Stimulated activated CD4-positive, alpha-beta T cell treated with anti-CD3 and anti-CD28 coated beads, Interleukin-1b, Interleukin-23, amount 100 ng/mL, for 1 hour (primary cell): Measurements from ENCODE around the gene SP3.

Source experiments
- DNase-seq, 2 donors: peaks; one replicate each; pipeline ENCODE4 v3.0.0-alpha.2; 2020; ENCODE audit warnings: low read depth in 2 of 2

Gene SP3

GRCh38 chr2:173966274-173967098, 1.3 kb upstream of the SP3 start:
- DNase-seq: no peak

DNA sequence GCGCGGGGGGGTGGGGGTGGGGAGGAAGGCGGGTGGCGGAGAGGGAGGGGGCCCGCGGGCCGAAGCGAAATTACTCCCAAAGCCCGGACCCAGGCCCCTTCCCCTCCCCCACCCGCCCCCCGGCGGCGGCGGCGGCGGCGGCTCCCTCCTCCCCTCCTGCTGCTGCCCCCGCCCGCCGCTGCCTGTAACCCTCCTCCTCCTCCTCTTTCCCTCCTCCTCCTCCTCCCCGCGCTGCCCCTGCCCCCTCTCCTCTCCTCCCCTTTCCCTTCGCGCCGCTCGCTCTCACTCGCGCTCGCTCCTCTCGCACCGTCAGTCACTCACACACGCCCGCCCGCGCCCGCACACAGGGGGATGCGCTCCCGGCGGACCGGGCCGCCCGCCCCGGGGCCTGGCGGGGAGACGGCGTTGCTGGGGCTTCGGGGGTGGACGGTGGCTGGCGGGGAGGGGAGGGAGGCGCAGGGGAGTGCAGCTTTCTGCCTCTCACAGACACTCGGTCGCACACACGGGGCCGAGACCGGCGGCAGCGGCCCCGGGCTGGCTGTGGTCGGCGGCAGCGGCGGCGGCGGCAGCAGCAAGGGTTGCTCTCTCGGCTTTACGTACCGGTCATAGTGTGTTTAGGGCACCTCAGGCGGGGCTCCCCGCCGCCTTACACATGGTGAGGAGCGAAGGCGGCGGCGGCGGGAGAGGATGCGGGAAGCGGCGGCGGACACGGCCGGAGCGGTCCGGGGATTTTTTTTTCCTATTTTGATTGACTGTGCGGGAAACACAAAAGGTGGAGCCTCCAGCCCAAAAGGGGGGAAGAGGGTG, 405 bp downstream of the SP3 start:
- peak; percentile 63 to 72 for DNase-seq

DNA sequence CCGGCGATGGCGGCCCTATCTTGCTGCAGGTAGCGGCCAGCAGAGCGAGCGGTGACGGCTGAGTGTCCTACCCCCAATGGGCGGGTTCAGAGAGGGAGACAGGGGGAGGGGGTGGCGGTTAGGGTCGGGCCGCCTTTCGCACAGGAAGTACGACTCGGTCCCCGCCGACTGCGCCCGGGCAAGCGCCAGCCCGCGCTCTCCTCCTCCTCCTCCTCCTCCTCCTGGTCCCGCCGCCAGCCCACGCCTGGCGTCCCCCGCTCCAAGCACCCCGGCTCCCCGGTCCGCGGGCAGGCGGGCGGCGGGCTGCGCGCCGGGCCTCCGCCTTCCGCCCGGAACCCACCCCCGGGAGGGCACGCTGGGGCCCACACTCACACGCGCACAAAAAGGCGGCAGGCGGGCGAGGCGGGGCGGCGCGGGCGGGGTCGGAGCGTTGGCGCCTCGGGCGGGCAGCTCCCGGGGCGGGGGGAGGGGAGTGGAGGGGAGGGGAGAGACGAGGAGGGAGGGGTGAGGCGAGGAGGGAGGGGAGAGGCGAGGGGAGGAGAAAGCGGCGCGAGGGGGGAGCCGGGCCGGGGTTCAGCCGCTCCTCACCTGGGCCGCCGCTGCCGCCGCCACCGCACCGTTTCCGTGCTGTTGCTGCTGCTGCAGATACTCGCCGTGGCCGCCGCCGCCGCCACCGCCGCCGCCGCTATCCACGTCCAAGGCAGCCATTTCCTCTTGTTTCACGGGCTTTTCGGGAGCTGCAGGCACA, 1.2 kb downstream of the SP3 start:
- DNase-seq: peak; percentile 86 to 87

DNA sequence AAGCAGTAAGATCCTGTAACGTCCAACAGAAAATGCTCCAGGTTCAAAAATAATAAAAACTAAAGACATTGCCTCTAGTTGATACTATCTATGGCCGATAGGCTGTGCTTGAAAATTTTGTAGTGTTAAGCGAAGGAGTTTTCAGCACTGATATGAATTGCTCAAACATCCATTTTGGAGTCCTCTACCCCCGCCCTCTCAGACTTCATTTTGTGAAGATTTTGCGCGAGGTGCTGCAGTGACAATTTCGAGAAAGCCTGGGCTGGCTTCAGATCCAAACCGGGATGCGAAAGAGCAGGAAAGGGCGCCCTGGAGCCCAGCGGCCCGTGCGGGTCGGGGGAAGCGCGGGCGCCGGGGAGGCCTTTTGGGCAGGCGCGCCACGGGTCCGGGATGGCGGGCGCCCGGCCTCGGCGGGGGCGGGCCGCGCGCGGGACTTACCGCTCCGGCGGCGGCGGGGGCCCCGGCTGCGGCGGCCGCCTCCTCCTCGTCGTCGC, 1.8 kb downstream of the SP3 start:
- DNase-seq: peak in 1 of 2 donors; percentile 5

DNA sequence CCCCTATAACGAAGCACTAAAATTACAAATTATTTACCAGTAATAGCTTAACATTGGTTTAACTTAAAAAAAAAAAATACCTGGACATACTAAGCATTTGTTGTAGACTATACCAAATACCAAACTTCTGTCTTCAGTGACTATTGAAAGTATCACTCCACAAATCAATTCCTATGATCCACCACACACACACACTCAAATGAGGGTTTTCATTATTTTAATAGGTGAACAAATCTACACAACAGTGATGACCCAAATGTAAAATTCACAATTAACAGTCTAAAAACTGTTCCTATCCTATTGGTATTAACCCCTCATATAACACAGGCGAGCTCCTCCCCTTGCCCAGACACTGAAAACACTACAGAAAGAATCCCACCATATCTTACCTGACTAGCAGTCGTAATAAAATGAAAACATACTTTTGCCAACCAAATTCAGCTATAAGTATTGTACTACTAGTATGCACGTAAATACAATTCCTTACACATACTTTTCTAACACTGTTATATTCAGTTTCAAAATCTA, 2.5 kb downstream of the SP3 start:
- DNase-seq: no peak

DNA sequence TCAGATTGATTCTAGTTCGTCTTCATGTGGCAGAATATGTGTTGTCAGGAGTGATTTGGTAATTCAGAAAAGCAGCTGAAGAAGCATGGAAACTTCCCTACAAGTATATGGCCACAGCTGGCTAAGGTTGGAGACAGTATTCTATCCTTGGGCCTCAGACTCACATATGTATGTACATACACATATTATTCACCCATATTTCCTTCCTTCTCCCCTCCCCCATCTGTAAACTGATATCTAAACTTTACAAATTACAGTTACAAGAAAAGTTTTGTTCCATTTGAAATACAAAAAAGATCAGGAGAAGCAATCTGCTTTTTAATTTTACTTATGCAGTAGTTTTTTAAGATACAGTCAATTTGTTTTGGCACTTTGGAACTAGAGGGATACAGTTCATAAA, 3.1 kb downstream of the SP3 start:
- DNase-seq: no peak

DNA sequence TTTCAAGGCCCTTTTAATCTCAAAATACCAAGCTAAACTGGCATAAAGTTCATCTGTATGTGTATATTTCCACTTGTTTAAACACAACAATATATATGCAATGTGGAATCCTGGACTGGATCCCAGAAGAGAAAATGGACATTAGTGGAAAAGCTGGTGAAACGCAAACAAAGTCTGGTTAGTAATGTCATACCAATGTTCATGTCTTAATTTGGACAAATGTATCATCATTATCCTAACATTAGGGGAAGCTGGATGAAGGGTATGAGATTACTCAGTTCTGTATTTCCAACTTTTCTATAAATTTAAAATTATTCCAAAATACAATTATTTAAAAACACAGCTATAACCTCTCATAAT, 3.8 kb downstream of the SP3 start:
- no peak for DNase-seq

- DNase-seq: no peak
Measured at GRCh38 chr2:173959909-173960308, 5.3 kb downstream of the SP3 start.

- DNase-seq: no peak
Measured at GRCh38 chr2:173959358-173959884, 5.8 kb downstream of the SP3 start.

DNA sequence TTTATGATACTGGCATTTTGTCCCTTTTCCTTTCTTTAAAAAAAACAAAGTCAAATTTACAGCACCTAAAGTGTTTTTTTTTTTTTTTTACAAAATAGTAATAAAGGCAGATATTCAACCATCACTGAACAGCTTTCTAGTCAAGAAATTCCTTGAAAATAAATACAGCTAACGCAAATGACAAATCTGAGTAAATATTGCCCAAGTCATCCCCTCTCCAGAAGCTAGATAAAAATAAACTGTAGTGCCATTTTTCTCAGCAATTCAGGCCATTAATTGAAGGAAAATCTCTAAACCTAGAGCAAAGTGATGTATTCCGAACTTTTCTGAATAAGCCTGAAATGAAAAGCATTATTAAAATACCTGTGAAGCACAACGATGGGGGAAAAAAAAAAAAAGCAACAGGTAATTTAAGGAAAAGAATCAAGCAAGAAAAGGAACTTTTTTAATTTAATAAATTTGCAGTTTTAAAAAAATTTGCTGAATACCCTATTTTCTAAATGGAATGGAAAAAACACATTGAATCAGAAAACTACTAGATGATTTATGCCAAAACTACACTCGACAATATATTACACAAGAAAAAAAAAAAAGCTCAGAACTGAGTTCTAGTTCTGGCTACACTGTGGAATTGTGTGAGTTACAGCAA, 6.9 kb downstream of the SP3 start:
- DNase-seq: no peak

- no peak for DNase-seq
Measured at GRCh38 chr2:173957517-173957916, 7.7 kb downstream of the SP3 start.

GRCh38 chr2:173956454-173956853, 8.7 kb downstream of the SP3 start:
- no peak for DNase-seq

- no peak for DNase-seq
Measured at GRCh38 chr2:173955867-173956266, 9.3 kb downstream of the SP3 start.

GRCh38 chr2:173955004-173955403, 10.2 kb downstream of the SP3 start:
- no peak for DNase-seq

DNA sequence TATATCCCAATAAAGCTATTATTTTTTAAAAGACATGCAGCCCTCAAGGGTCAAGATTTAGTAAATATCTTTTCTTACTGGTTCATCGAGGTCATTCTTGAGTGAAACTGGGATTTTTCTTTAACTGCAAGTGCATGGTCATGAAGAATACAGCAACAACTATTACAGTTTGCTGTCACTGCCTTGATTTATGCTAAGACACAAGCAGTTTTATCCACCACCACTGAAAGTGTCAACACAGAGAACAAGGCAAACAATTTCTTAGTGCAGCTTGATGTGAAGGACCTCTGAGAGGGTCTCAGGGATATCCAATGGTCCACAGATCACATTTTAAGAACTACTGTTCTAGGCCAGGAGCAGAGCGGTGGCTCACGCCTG, 12.1 kb downstream of the SP3 start:
- no peak for DNase-seq

DNA sequence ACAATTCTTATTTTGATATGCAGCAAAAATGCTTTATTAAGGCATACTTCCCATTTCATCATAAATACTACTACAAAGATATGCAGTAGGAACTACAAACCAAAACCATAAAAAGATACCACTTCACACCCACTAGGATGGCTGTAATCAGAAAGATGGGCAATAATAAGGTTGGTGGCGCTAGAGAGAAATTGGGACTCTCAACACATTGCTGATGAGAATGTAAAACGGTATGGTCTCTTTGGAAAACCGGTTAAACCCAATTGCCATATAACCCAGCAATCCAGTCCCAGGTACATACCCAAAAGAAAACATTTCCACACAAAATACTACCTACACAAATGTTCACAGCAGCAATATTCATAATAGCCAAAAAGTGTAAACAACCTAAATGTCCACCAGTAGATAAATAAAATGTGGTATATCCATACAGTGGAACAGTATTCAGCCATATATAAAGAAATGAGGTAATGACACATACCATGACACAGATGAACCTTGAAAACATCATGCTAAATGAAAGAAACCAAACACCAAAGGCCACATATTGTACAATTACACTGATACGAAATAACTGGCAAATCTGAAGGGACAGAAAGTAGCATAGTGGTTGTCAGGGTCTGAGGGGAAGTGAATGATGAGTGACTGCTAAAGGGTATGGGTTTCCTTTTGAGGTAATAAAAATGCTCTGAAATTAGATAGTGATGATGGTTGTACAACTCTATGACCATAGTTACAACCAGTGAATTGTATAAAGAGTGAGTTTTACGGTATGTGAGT, 12.7 kb downstream of the SP3 start:
- no peak for DNase-seq

GRCh38 chr2:173948842-173949241, 16.3 kb downstream of the SP3 start:
- DNase-seq: no peak

- no peak for DNase-seq
Measured at GRCh38 chr2:173948198-173948597, 17.0 kb downstream of the SP3 start.

DNA sequence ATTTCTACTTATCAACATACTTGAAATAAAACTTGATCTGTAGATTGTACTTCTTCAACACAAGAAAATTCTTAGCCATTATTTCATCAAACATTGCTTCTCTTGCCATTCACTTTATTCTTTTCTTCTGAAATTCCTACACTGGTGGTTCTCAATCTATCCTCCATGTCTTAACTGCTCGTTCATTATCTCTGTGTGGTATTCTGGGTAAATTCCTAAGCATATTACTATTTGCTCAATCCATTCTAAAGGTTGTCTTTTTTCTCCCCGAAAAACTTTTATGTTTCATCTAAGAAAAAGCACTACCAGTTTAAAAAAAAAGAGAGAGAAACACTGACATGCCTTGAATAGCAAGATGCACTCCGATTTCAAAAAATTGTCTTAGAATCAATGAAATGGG, 18.0 kb downstream of the SP3 start:
- no peak for DNase-seq

DNA sequence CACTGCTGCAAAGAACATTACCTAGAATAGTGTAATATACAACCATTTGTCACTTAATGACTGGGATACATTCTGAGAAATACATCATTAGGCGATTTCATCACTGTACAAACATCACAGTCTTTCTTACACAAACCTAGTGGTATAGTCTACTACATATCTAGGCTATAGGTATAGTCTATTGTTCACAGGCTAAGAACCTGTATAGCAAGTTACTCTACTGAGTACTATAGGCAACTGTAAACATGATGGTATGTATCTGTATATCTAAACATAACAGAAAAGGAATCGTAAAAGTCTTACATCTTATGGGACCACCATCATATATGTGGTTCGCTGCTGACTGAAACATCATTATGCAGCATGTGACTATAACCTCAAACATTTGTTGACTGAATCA, 21.4 kb downstream of the SP3 start:
- DNase-seq: no peak
